GM18519 (cell line): Measurements from ENCODE around the gene GATAD2A.

Experiments
- ATAC-seq: cut with Tn5 transposase; IDR thresholded peaks from one replicate; pipeline ENCODE4 v1.9.1; 2021; ENCODE audit warnings: mild to moderate bottlenecking, moderate library complexity; ENCODE audit not compliant: unreplicated experiment, low FRiP score

The GATAD2A gene

DNA sequence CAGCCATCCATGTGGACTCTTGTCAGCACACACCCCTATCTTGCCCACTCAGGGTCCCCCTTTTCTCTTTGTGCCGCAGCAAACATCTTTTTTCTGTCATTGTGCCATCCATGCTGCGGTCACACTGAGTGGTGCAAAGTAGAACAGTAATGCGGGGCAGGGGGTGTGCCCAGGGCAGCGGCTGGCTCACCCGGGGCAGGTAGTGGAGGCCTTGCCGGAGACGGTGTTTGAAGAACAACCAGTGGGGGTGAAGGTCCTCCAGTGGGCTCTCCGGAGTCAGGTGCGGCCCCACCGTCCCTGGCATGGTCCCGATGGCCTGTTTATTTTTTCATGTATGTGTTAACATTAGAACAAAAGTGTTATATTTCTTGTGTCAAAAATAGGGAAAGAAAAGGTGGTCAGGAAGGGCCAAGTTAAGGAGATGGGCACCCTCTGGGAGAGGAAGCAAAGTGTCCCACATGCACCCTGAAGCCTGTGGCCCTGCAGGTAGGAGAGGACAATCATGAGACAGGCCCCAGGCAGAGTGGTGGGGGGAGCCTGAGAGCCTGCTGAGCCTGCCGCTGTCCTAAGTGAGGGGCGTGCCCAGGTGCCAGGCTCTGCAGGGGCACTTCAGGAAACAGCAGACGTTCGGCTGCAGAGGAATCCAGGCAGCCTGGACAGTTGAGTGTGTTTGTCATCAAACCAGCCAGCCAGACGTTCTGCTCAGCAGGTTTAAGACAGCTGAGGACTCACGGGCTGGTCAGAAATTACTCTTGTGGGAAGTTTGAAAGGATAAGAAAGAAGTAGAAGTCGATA lies 97.5 kb downstream of the GATAD2A start:
- ATAC-seq, result no peak

DNA sequence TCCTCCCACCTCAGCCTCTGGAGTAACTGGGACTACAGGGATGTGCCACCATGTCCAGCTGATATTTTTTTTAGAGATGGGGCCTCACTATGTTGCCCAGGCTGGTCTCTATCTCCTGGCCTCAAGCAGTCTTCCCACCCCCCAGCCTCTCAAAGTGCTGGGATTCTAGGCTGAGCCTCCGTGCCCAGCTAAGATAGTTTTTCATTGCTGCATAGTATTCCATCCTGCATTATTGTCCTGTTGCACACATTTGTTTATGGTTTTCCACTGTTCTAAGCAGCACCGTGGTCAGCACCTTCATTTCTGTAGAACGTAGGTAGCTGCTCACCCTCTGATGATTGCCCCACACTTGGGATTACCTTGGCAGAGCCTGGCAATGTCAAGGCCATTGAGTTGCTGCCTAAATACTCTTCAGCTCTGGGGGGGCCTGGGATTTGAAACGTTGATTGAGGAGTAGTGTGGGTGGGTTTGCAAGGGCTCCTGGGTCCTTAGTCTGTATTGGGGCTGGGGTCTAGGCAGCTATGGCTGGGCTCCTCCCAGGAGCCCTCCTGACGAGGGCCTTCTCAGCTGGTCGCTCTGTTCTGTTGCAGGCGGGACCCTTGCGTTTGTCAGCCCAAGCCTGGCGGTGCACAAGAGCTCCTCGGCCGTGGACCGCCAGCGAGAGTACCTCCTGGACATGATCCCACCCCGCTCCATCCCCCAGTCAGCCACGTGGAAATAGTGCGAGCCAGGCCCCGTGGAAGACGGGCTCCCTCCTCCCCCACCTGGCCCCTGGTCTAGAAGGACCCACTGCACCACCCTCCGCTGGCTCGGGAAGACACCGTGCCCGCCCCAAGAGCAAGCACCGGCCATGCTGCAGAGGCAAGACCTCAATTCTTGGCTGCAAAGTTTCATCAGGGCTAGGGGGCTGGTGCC lies 99.5 kb downstream of the GATAD2A start:
- no peak for ATAC-seq

DNA sequence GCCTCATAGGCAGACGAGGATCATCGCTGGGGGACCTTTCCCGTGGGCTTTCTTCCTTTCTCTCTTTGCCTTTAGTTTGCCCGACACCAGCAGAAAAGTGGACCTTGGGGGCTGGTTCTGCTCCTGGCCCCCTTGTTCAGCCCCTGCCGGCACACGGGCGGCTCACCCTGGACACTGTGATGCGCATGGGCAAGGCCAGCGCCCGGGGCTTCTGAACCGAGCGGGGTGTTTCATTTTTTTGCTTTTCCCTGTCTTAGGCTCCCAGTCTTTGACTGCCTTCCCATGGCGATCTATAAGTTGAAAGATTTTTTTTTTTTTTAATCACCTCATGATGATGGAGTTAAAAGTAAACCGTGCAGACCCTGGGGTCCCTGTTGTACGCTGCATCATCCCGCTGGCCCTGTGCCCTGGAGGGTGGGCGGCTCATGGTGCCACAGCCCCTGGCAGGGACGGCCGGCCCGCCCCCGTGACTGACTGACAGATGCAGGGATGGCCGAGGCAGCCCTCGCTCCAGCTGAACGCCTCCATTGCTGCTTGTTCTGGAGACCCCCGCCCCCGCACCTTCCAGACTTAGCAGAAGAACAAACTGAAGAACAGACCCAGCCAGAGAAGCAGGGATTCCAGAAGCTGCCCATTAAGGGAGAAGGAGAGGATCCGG lies 100.3 kb downstream of the GATAD2A start:
- no peak for ATAC-seq

DNA sequence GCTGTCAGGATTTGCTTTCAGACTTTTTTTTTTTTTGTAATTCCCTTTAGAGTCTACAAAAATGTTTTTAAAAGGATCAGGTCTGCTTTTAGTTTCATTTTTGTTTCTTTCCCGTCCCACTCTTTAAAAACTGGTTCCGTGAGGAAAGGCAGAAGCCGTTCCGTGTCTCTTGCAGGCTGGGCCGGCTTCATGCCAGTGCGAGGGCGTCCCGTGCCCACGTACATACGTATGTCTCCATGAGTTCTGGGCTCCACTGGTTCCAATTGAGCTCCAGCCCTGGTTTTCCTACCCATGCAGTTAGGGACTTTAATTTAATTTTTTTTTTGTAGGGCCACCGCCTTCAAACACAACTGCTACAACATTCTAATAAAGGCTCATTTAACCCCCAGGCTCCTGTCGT lies 101.1 kb downstream of the GATAD2A start:
- ATAC-seq, result no peak

DNA sequence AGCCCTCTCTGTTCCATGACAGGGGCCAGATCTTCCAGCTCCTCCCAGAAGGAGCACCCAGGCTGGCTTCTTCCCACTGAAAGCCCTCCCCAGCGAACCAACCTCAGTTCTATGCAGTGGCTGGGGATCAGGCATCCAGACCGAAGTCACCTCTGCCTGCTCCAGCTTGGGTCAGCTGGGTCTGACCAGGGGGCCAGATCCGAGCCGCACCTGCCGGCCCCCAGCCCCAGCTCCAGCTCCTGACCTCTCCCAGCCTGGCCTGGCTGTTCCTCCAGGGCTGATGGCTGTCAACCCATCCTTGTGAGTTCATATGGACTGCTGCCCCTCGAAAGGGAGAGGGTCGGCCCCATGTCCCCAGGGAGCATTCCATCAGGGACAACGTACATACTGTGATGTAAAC lies 101.9 kb downstream of the GATAD2A start:
- ATAC-seq, result no peak

DNA sequence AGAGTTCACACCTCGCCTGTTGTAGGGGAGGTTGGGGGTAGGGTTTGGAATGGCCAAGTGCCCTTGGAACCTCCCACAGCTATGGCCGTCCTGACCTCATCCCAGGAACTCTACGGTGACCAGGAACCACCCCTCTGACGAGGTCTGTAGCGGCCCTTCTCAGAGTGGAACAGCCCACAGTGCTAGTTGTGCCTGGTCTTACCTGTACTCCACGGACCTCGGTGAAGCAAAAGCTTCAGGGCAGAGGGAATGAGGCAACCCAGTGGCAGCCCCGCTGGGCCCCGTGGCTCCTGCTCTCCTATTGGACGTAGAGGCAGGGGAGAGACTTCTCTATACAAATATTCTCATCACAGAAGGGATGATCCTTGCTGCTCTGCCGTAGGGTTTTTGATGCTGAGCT lies 102.7 kb downstream of the GATAD2A start:
- ATAC-seq, result no peak

DNA sequence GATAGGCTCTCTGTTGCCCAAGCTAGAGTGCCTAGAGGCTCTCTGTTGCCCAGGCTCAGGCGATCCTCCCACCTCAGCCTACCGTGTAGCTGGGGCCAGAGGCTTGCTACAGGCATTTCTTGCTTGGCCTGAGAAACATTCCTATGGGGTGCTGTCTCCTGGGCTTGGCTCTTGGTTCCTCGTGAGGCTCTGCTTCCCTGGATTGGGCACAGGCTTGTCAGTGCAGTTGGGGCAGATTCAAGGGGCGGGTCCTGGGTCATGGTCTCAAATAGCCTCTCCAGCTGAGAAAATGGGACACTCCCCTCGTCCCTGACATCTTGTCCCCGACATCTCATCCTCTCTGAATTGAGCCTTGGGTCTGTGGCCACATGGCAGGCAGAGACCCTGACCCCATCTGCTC lies 105.0 kb downstream of the GATAD2A start:
- no peak for ATAC-seq

DNA sequence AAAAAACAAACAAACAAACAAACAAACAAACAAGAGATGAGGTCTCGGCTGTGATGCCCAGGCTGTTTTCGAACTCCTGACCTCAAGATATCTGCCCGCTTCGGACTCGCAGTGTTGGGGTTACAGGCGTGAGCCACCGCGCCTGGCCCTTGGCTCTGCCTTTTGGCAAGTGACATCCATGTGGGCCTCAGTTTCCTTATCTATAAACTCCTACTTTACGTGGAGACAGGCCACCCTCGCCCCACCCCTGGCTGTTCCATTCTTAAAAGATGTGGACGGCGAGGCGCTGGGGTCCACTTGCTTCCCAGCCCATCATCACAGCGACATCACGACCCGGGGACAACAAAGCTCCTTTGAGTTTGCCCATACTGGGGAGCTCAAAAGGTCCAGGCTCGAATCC lies 108.2 kb downstream of the GATAD2A start:
- no peak for ATAC-seq

DNA sequence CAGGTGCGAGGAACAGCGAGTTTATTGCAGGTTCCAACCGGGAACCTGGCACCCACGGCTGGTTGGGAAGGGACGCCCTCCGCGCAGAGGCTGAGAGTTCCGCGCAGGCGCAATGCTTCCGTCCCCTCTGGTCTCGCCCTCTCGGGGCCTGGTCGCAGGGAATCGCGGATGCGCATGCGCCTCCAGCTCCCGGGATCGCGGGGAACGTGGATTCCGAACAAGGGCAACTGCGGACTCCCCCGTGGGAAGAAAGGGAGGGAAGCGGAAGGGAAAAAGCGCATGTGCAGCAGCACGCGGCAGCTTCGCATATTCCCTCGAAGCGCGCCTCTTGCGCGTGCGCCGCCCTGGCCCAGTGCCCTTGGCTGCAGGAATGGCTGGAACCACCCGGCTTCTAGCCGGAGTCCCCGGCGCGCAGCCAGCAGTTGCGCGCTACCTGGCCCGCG lies 108.8 kb downstream of the GATAD2A start:
- no peak for ATAC-seq

DNA sequence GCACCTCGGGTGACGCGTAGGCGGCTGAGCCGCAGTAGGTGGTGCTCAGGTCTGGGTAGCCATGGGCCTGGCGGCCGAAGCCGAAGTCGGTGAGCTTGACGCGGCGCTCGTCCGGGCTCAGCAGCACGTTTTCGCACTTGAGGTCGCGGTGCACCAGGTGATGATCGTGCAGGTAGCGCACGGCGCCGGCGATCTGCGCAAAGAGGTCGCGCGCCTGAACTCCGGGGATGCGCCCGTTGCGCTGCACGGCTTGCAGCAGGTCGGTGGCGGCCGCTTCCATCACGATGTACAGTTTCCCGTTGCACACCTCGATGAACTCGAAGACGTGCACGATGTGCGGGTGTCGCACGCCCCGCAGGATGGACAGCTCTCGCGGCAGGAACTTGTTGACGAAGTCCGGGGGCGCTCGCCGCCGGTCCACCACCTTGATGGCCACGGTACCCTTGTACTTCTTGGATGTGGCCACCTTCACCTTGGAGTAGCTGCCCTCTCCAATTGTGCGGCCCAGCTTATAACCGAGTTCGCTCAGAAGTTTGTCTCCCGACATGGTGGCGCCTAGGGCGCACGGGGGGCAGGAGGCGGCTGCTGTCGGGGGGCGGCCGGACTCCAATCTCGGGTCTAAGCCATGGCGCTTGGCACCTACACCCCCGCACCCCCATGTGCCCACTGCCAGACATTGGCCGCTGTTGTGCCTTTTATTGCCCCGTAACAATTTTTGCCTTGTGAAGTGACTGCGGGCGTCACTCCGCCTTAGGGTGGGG lies 109.6 kb downstream of the GATAD2A start, which contains the start of gene TSSK6:
Gene TSSK6, minus strand, starts transcription at position 668 of the 761 bp plus-strand sequence. Its CDS starts 121 bp downstream, at position 547.
- no peak for ATAC-seq

DNA sequence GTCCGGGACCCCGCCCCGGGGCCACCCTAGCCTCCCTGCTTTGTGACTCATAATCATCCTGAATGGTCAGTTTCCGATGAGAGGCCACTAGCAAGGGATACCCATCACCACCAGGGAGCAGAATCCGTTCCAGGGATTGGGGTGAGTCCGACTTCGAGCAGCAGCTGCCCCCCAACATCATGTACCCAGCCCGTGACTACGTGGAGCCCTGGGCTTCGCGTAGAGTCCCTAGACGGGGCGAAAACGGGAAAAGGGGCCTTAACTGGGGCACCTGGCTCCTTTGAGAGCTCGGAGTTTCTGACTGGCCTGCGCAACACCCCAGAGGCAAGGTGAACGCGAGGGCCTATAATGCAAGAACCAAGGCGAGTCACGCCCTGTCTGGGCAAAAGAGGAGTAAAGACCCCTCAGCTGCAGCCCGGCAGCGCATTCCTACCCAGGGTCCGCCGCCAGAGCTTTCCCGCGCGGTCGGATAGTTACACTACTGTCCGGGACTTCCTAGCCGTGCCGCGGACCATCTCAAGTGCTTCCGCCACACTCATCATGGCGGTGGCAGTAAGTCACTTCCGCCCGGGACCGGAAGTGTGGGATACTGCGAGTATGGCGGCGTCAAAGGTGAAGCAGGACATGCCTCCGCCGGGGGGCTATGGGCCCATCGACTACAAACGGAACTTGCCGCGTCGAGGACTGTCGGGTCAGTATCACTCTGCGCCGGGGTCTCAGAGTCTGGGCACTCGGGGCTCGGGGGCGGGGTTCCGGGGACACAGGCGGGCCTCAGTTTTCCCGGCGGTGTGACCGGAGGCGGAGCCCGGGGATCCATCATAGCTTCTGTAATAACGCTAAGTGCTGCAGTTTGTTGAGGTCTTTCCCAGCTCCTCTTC lies 110.4 kb downstream of the GATAD2A start, which contains the start of gene NDUFA13:
Gene NDUFA13, plus strand, starts transcription at position 584 of the 878 bp plus-strand sequence. Its CDS starts 14 bp downstream, at position 598.
- ATAC-seq, result peak; percentile 84

DNA sequence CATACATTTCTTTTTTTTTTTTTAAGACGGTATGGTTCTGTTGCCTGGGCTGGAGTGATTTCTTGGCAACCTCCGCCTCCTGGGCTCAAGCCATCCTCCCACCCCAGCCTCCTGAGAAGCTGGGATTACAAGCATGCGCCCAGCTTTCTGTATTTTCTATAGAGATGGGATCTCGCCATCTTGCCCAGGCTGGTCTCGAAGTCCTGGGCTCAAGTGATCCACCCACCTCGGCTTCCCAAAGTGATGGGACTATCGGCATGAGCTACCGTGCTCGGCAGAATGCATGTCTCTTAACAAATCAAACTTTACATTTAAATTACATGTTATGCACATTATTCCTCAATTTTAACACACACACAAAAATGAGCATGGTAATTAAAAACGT lies 111.8 kb downstream of the GATAD2A start:
- no peak for ATAC-seq

DNA sequence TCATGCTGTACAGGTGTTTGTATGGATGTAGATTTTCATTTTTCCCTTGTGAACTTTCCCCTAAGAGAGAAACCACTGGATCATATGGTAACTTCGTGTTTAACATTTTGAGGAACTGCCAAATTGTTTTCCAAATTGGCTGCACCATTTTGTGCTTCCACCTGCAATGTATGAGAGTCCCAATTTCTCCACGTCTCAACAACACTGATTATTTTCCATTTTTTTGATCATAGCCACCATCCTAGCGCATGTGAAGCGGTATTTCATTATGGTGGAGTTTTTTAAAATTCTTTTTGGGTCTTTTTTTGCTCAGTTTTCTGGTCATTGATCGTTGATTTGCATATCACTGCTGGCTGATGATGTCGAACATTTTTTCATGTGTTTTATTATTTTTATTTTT lies 115.5 kb downstream of the GATAD2A start:
- no peak for ATAC-seq

DNA sequence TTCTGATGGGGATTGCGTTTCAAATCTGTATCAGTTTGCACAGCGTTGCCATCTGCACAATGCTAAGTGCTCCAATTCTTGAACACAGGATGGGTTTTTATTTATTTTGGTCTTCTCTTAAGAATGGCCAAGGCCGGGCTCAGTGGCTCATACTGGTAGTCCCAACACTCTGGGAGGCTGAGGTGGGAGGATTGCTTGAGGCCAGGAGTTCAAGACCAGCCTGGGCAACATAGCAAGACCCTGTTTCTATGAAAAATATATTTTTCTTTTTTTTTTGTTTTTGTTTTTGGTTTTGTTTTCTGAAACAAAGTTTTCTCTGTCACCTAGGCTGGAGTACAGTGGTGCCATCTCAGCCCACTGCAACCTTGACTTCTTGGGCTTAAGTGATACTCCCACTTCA lies 117.7 kb downstream of the GATAD2A start:
- ATAC-seq, result no peak

DNA sequence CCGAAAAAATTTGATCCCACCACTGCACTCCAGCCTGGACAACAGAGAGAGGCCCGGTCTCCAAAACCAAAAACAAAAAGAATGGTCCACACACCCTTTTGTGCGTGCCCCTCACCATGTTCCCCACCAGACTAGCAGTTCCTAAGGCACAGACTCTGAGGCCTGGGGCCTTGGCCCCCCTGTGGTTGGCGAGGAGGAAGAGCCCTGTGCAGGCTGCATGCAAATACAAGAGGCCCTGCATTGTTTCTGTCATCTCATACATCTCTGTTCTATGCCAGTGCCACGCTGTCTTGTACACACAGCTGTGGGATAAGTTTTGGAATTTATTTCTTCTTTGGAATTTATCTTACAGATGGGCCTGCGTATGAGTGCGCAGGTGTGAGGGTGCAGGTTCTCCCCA lies 118.6 kb downstream of the GATAD2A start:
- no peak for ATAC-seq

DNA sequence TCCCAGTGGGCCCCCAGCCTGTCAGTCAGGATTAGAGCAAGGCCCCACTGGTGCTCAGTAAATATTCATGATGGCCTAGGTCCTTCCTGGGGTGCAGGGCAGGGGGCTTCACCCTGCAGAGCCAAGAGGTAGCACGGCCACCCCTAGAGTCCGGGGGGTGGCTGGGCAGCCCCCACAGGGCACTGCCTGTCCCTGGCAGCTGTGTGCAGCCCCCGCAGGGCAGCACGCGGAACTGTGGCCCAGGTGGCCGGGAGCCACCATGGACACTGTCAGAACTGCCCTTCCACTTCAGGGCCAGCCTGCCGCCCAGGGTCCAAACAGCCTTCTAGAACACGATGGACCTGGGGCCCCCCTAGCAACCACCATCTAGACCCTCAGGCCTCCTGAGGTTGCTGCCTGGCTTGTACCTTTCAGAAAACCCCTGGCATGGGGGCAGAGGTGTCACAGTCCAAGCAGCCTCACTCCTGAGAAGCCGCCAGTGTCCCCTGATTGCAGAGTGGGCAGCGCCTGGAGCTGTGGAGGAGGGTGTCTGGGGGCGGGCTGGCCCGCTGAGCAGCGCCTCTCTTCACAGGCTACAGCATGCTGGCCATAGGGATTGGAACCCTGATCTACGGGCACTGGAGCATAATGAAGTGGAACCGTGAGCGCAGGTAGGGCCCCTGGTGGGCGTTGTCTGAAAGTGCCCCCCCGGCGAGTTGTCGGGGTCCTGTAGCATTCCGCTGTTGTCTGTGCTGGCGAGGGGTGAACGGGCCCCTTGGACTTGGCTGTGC lies 120.3 kb downstream of the GATAD2A start:
- no peak for ATAC-seq

DNA sequence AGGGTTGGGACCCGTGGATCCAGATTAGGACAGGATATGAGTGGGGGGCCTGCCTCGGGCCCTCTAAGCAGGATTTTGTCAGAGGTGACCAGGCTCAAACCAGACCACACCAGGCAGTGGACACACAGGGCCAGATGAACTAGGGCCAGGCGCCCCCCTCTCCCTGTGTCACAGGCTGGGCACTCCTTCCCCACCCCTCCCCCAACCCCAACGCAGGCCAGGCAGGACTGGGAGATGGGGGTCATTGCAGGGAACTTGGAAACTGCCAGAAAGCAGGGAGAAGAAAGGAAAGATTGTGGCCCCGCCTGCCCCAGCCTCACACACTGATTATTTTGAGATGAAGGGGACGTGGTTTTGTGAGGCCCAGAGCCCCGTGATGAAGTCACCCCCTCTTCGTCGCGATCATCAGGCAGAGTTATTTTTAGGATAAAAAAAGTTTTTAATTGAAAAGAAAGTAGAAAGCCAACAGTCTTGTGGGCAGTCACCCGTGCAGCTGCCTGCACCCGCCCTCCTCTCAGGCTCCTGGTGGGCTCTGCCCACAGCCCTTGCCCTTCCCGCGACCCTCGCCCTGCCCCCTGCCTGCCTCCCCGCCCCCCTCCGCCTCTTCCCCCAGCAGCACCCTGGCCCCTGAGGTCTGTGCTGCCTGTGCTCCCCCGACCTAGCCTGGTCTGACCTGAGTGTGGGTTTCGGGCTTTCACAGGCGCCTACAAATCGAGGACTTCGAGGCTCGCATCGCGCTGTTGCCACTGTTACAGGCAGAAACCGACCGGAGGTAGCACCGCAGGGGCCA lies 121.3 kb downstream of the GATAD2A start:
- no peak for ATAC-seq

DNA sequence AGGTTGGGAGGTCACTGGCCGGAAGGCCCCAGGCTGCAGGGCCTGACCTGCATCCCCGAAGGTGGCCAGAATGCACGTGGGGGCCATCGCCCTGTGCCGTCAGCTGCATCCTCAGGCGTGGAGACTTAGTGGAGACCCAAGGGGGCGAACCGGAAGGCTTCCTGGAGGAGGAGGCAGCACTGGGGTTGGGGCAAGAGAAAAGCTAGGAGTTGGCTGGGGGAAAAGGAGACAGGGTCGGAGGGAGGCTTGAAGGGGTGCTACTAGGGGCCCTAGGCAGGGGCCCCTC lies 121.8 kb downstream of the GATAD2A start:
- ATAC-seq, result no peak
